OCI-LY1 (cell line): Measurements from ENCODE around the gene PCBP3.

ENCODE experiments used
- H2AFZ ChIP-seq: fragments of 200-600 bp; sonication (generic), shearing (Covaris generic); 2 replicates; pipeline ENCODE4 v1.6.0; 2014; ENCODE audit warnings: antibody characterized with exemption, mild to moderate bottlenecking, low read length
- H3F3A ChIP-seq: fragments of 200-600 bp; sonication (generic), shearing (Covaris generic); 2 replicates; pipeline ENCODE4 v1.6.0; 2014; ENCODE audit warnings: mild to moderate bottlenecking, antibody characterized with exemption, low read length, moderate library complexity; ENCODE audit not compliant: insufficient read depth
- H3K27ac ChIP-seq: fragments of 200-600 bp; sonication (generic); 2 replicates; pipeline ENCODE4 v1.5.1; 2014; ENCODE audit warnings: low read length, mixed run types, mild to moderate bottlenecking, low read depth; ENCODE audit not compliant: poor library complexity, severe bottlenecking
- H3K27me3 ChIP-seq: fragments of 200-600 bp; sonication (generic); 2 replicates; pipeline ENCODE4 v1.6.0; 2014; ENCODE audit warnings: antibody characterized with exemption, mild to moderate bottlenecking, low read length, moderate library complexity; ENCODE audit not compliant: insufficient read depth
- H3K36me3 ChIP-seq: fragments of 200-600 bp; sonication (generic); 2 replicates; pipeline ENCODE4 v1.6.1; 2014; ENCODE audit warnings: mild to moderate bottlenecking, antibody characterized with exemption, low read length, moderate library complexity, mixed read lengths; ENCODE audit not compliant: insufficient read depth
- H3K4me1 ChIP-seq: fragments of 200-600 bp; sonication (generic); 2 replicates; pipeline ENCODE4 v1.5.1; 2014; ENCODE audit warnings: mild to moderate bottlenecking, low read length, moderate library complexity; ENCODE audit not compliant: insufficient read depth, severe bottlenecking
- H3K4me2 ChIP-seq: fragments of 200-600 bp; sonication (generic), shearing (Covaris generic); 2 replicates; pipeline ENCODE4 v1.6.1; 2014; ENCODE audit warnings: low read length
- H3K4me3 ChIP-seq: fragments of 200-600 bp; sonication (generic); 2 replicates; pipeline ENCODE4 v1.5.1; 2014; ENCODE audit warnings: low read length, low read depth, mild to moderate bottlenecking, mixed read lengths; ENCODE audit not compliant: poor library complexity, severe bottlenecking
- H3K79me2 ChIP-seq: fragments of 200-600 bp; shearing (Covaris generic); 2 replicates; pipeline ENCODE4 v1.6.1; 2016; ENCODE audit warnings: mixed run types, low read length, mixed read lengths; ENCODE audit not compliant: insufficient read depth
- H3K9ac ChIP-seq: fragments of 200-600 bp; sonication (generic), shearing (Covaris generic); 2 replicates; pipeline ENCODE4 v1.6.1; 2014; ENCODE audit warnings: mild to moderate bottlenecking, low read length, mixed read lengths
- H3K9me2 ChIP-seq: fragments of 200-600 bp; sonication (generic), shearing (Covaris generic); 2 replicates; pipeline ENCODE4 v1.6.1; 2014; ENCODE audit warnings: low read depth, mild to moderate bottlenecking, low read length, mixed read lengths
- H3K9me3 ChIP-seq: fragments of 200-600 bp; shearing (Covaris generic); 2 replicates; pipeline ENCODE4 v1.6.1; 2014; ENCODE audit warnings: low read length, mixed read lengths
- H4K20me1 ChIP-seq: fragments of 200-600 bp; sonication (generic), shearing (Covaris generic); 2 replicates; pipeline ENCODE4 v1.6.0; 2016; ENCODE audit warnings: mild to moderate bottlenecking, low read length; ENCODE audit not compliant: insufficient read depth
- EZH2 ChIP-seq: fragments of 200-600 bp; sonication (generic), shearing (Covaris generic); IDR thresholded peaks from 2 replicates; pipeline ENCODE4 v1.8.0; 2017; ENCODE audit warnings: borderline replicate concordance, mixed run types, mild to moderate bottlenecking, antibody characterized with exemption, low read length, moderate library complexity, mixed read lengths
- TF ChIP-seq, protein P1 (sequence below): fragments of 200-600 bp; sonication (generic), shearing (Covaris generic); IDR thresholded peaks from 2 replicates; pipeline ENCODE4 v1.5.1; 2017; ENCODE audit warnings: mild to moderate bottlenecking, antibody characterized with exemption, low read length, moderate library complexity, mixed read lengths

Gene PCBP3

DNA sequence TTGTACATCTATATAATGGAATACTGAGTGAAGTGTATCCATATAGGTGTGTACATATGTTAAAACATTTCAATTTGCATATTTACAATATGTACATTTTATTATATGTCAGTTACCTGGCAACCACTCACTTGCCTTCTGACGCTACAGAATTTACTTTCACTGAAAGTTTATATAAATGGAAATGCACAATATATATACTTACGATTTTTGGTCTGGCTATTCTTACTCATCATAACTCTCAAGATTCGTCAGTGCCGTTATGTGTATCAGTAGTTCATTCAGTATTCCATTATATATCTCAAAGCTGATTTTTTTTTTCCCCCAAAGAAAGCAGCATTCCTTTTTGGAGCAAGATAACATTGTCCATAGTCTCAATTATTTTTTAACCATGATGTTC is 138.2 kb downstream of the PCBP3 start:
- Histone ChIP-seq H3K9ac (no peak overlapping the region), H3K36me3 (no peaks in the 10 kb centered on the region), H3K4me3 (no peak overlapping the region), H3K79me2 (no peaks in the 10 kb centered on the region), H3K9me2 (no peaks in the 10 kb centered on the region), H4K20me1 (no peaks in the 10 kb centered on the region), H3K27me3 (no peaks in the 10 kb centered on the region), H2AFZ (no peak overlapping the region), H3F3A (no peaks in the 10 kb centered on the region), H3K4me1 (no peaks in the 10 kb centered on the region), H3K4me2 (no peak overlapping the region), H3K9me3 (no peaks in the 10 kb centered on the region), H3K27ac (no peak overlapping the region)
- TF ChIP-seq EZH2: no peak
- TF ChIP-seq, protein P1, sequence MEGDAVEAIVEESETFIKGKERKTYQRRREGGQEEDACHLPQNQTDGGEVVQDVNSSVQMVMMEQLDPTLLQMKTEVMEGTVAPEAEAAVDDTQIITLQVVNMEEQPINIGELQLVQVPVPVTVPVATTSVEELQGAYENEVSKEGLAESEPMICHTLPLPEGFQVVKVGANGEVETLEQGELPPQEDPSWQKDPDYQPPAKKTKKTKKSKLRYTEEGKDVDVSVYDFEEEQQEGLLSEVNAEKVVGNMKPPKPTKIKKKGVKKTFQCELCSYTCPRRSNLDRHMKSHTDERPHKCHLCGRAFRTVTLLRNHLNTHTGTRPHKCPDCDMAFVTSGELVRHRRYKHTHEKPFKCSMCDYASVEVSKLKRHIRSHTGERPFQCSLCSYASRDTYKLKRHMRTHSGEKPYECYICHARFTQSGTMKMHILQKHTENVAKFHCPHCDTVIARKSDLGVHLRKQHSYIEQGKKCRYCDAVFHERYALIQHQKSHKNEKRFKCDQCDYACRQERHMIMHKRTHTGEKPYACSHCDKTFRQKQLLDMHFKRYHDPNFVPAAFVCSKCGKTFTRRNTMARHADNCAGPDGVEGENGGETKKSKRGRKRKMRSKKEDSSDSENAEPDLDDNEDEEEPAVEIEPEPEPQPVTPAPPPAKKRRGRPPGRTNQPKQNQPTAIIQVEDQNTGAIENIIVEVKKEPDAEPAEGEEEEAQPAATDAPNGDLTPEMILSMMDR: no peak

DNA sequence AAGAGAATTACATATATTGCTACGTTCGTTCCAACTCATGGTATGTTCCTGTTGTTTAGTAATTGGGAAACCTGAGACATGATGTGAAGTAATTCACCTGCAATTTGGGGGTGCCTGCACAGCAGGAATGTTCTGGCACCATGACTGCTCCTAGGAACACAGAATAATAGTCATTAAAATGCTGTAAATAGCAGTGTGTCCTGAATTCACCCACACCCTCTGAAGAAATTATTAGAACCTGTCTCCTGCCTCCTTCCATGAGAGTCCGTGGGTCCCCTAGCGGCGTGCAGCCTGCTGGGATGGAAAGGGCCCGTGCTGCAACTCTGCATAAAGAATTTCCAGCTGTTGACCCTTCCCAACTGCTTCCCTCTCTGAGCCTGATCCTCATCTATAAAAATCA is 143.1 kb downstream of the PCBP3 start:
- Histone ChIP-seq H3K27ac (no peak overlapping the region), H3K79me2 (no peaks in the 10 kb centered on the region), H3K9me3 (no peaks in the 10 kb centered on the region), H3K4me1 (no peaks in the 10 kb centered on the region), H3K36me3 (no peaks in the 10 kb centered on the region), H3K9me2 (no peaks in the 10 kb centered on the region), H3K4me2 (no peak overlapping the region), H2AFZ (no peak overlapping the region), H3K27me3 (no peaks in the 10 kb centered on the region), H3K4me3 (no peak overlapping the region), H4K20me1 (no peaks in the 10 kb centered on the region), H3F3A (no peaks in the 10 kb centered on the region), H3K9ac (no peak overlapping the region)
- TF ChIP-seq EZH2: no peak
- TF ChIP-seq, protein P1: no peak

DNA sequence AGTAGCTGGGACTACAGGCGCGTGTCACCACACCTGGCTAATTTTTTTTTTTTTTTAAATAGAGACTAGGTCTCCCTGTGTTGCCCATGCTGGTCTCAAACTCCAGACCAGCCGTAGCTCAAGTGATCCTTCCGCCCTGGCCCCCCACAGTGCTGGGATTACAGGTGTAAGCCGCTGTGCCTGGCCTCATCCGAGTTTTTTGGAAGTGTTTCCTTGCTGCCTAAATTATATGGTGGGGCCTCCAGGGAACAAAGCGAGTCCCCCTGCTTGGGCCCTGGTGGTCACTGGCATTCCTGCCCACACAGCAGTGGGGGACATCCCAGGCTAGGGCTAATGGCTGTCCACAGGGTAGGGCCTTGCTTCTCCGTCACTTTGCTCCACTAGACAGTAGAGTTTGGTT is 143.8 kb downstream of the PCBP3 start:
- H4K20me1 ChIP-seq: no peaks in the 10 kb centered on the region
- no peaks in the 10 kb centered on the region for H3F3A ChIP-seq
- no peak overlapping the region for H2AFZ ChIP-seq
- no peaks in the 10 kb centered on the region for H3K36me3 ChIP-seq
- H3K4me2 ChIP-seq: no peak overlapping the region
- no peaks in the 10 kb centered on the region for H3K27me3 ChIP-seq
- no peak overlapping the region for H3K9ac ChIP-seq
- no peak for TF ChIP-seq EZH2
- TF ChIP-seq, protein P1: no peak
- no peak overlapping the region for H3K27ac ChIP-seq
- no peaks in the 10 kb centered on the region for H3K9me3 ChIP-seq
- H3K9me2 ChIP-seq: no peaks in the 10 kb centered on the region
- H3K4me3 ChIP-seq: no peak overlapping the region
- no peaks in the 10 kb centered on the region for H3K4me1 ChIP-seq
- no peaks in the 10 kb centered on the region for H3K79me2 ChIP-seq
